Ishikawa (cell line): ENCODE measurements around the gene ADAM17.

Experiments used
- CEBPB ChIP-seq: IDR thresholded peaks from 2 replicates; pipeline ENCODE4 v1.6.1; 2012
- CREB1 ChIP-seq: IDR thresholded peaks from 2 replicates; pipeline ENCODE4 v1.6.1; 2012; ENCODE audit warnings: low read depth
- EGR1 ChIP-seq: IDR thresholded peaks from 2 replicates; pipeline ENCODE4 v1.6.1; 2012
- EP300 ChIP-seq: IDR thresholded peaks from 2 replicates; pipeline ENCODE4 v1.6.1; 2012; ENCODE audit warnings: borderline replicate concordance
- FOXM1 ChIP-seq: IDR thresholded peaks from 2 replicates; pipeline ENCODE4 v1.6.1; 2012; ENCODE audit warnings: low read depth, borderline replicate concordance
- MAX ChIP-seq: IDR thresholded peaks from 2 replicates; pipeline ENCODE4 v1.6.1; 2012
- NFIC ChIP-seq: IDR thresholded peaks from 2 replicates; pipeline ENCODE4 v1.6.1; 2012
- RAD21 ChIP-seq: IDR thresholded peaks from 2 replicates; pipeline ENCODE4 v1.6.1; 2012; ENCODE audit warnings: low read depth
- TAF1 ChIP-seq: IDR thresholded peaks from 2 replicates; pipeline ENCODE4 v1.6.1; 2012; ENCODE audit warnings: low read depth, mild to moderate bottlenecking
- TCF12 ChIP-seq: IDR thresholded peaks from 2 replicates; pipeline ENCODE4 v1.6.1; 2012; ENCODE audit warnings: low read depth
- TEAD4 ChIP-seq: IDR thresholded peaks from 2 replicates; pipeline ENCODE4 v1.6.1; 2012
- USF1 ChIP-seq: IDR thresholded peaks from 2 replicates; pipeline ENCODE4 v1.6.1; 2012
- YY1 ChIP-seq: IDR thresholded peaks from 2 replicates; pipeline ENCODE4 v1.6.1; 2012; ENCODE audit warnings: low read depth
- ZBTB7A ChIP-seq: IDR thresholded peaks from 2 replicates; pipeline ENCODE4 v1.6.1; 2012; ENCODE audit warnings: low read depth
- TF ChIP-seq, protein P1 (sequence below): IDR thresholded peaks from 2 replicates; pipeline ENCODE4 v1.6.1; 2012; ENCODE audit warnings: low read depth, mild to moderate bottlenecking

Gene ADAM17

DNA sequence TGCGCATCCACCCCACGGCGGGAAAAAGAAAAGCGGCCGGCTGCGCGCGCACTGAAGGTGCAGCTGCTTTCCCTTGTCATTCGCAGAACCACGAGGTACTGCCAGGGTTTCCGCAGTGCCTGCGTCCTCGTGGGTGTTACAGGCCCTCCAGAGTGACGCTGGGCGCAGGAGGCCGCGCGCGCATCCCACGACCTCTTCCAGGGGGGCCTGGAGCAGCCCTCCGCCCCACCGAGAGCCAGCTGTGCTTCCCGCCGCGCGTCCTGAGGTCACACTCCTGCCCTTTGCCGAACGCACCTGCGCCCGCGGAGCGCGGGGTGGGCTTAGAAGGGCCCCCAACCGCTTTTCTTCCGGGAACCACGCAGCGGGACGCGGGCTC is 81.7 kb downstream of the ADAM17 start:
- 0 out of 2 replicates have a peak, but pooled peaks have one; percentile 58 for TF ChIP-seq ZBTB7A
- TF ChIP-seq CREB1: no peak

DNA sequence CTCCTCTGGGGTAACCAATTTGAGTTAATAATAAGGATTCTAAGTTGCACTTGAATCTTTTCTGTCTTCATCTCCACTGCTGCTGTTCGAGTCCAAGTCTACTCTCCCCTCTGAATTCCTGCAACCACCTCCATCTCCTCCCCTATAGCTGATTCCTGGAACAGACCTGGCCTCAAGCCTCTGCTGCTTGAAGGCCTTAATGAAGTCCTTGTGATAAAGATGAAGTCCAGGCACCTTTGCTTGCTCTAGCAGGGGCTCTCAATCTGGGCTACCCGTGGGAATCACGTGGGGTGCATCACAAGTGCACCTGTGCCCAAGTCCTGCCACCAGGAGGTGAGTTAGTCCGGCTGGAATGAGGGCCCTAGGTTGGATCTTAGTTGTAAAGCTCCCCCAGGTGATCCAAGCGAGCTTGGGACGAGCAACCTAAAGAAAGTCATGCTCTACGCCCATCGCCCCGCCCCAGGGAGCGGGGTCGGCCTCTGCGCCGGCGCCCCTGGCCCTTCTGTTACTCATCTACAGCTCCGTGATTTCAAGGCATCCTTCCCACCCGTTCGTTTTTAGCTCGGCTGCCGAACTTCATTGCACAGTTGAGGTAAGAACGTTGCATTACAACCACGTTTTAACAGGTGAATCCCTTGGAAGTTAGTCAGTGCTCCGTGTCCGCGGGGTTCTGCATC is 82.2 kb downstream of the ADAM17 start:
- TF ChIP-seq USF1: peak; percentile 53
- TF ChIP-seq EP300: no peak
- TF ChIP-seq MAX: no peak
- no peak for TF ChIP-seq NFIC

- TF ChIP-seq ZBTB7A (no peak), TEAD4 (no peak), TCF12 (no peak), EP300 (no peak), EGR1 (no peak), USF1 (no peak), NFIC (no peak), FOXM1 (no peak)
These were observed 83.1 kb downstream of the ADAM17 start for GRCh38 chr2:9472511-9472910.

DNA sequence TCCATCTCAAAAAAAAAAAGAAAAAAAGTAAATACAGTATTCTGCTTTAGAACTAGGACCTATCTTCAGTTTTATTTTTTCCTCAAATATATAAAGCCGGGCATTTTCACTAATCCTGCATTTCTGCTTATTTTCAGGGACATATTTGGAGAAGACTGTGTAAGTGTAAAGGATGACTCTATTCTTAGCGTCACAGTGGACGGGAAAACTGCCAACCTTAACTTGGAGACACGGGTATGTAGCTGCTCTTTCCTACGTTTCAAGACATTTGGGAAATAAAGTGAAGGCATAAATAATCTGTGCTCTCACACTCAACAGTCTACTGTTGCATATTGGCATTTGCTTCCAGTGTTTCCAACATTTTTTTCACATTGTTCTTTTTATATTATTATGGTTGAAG is 84.4 kb downstream of the ADAM17 start:
- TF ChIP-seq MAX: no peak
- TF ChIP-seq USF1: no peak
- TF ChIP-seq TEAD4: no peak

DNA sequence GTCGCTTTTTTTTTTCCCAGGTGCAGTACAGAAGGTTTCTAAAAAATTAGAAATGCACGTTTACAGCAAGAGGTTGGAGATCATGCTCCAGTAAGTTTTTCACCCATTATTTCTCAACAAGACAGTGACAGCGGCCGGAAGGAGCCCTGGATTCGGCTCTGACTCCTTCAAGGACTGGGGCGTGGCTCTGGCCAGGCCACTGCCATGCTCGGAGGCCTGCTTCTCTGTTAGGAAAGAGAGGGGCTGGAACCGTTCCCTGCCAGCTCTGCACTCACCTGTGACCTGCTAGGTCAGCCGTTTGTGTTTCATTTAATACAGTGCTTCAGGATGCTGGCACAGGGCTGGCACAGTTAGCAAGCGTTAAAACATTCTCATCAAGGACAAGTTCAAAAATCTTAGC is 87.9 kb downstream of the ADAM17 start:
- peak; percentile 18; the same call in 1 of the 2 replicates for TF ChIP-seq EP300
- no peak for TF ChIP-seq TCF12
- no peak for TF ChIP-seq RAD21
- no peak for TF ChIP-seq TAF1
- no peak for TF ChIP-seq EGR1
- no peak for TF ChIP-seq TEAD4
- no peak for TF ChIP-seq CREB1
- TF ChIP-seq ZBTB7A: no peak
- TF ChIP-seq, protein P1, sequence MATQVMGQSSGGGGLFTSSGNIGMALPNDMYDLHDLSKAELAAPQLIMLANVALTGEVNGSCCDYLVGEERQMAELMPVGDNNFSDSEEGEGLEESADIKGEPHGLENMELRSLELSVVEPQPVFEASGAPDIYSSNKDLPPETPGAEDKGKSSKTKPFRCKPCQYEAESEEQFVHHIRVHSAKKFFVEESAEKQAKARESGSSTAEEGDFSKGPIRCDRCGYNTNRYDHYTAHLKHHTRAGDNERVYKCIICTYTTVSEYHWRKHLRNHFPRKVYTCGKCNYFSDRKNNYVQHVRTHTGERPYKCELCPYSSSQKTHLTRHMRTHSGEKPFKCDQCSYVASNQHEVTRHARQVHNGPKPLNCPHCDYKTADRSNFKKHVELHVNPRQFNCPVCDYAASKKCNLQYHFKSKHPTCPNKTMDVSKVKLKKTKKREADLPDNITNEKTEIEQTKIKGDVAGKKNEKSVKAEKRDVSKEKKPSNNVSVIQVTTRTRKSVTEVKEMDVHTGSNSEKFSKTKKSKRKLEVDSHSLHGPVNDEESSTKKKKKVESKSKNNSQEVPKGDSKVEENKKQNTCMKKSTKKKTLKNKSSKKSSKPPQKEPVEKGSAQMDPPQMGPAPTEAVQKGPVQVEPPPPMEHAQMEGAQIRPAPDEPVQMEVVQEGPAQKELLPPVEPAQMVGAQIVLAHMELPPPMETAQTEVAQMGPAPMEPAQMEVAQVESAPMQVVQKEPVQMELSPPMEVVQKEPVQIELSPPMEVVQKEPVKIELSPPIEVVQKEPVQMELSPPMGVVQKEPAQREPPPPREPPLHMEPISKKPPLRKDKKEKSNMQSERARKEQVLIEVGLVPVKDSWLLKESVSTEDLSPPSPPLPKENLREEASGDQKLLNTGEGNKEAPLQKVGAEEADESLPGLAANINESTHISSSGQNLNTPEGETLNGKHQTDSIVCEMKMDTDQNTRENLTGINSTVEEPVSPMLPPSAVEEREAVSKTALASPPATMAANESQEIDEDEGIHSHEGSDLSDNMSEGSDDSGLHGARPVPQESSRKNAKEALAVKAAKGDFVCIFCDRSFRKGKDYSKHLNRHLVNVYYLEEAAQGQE: no peak
- TF ChIP-seq NFIC: peak; percentile 79
- TF ChIP-seq MAX: 0 out of 2 replicates have a peak, but pooled peaks have one; percentile 31
- peak; percentile 68 for TF ChIP-seq CEBPB
- TF ChIP-seq USF1: no peak
- TF ChIP-seq YY1: no peak
- TF ChIP-seq FOXM1: no peak

DNA sequence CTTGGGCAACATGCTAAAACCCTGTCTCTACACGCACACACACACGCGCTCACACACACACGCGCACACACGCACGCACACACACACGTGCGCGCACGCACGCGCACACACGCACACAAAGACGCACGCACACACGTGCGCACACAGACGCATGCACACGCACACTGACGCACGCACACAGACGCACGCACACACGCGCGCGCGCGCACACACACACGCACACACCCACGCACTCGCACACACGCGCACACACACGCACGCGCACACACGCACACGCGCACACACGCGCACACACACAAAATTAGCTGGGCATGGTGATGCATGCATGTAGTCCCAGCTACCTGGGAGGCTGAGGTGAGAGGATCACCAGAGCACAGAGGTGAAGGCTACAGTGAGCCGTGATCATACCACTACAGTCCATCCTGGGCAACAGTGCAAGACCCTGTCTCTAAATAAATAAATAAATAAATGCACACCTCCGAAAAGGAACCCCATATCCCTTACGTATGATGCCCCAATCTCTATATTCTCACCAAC is 89.4 kb downstream of the ADAM17 start:
- no peak for TF ChIP-seq NFIC
- TF ChIP-seq EGR1: no peak
- TF ChIP-seq TEAD4: no peak
- TF ChIP-seq CEBPB: no peak
- TF ChIP-seq EP300: no peak
- TF ChIP-seq TCF12: no peak
- no peak for TF ChIP-seq MAX
- no peak for TF ChIP-seq CREB1

DNA sequence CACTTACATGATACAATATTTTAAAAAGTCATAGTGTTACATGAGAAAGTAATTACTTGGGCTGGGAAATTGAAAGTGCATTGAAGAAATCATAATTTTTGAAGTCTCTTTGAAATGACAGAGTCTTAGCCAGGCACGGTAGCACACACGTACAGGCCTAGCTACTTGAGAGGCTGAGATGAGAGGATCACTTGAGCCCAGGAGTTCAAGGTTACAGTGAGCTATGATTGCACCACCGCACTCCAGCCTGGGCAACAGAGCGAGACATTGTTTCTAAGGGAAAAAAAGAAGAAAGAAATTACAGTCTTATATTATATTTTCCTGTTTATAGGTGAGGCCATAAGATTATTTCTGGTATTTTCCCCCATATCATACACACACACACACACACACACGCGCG is 90.5 kb downstream of the ADAM17 start:
- no peak for TF ChIP-seq EP300

GRCh38 chr2:9463698-9464034 is 92.0 kb downstream of the ADAM17 start:
- TF ChIP-seq CEBPB (no peak), EGR1 (no peak), TEAD4 (no peak), RAD21 (no peak), USF1 (no peak), MAX (no peak), TCF12 (no peak), YY1 (no peak), FOXM1 (no peak), EP300 (no peak), TAF1 (no peak), CREB1 (no peak)
- TF ChIP-seq, protein P1: no peak
